ENCODE data around the gene SCAI.

- TF ChIP-seq EP300 (IDR thresholded peaks at IDR 0.05) (no peak), CTCF (IDR thresholded peaks at IDR 0.05) (no peak)
Observed at GRCh38 chr9:125043631-125044030, 99.7 kb downstream of the SCAI start.

All from ovary (tissue), 3 donors.